Small intestine (tissue), 16 donors: ENCODE data around the gene CAPSL. TPM values are rescaled to one million over a fixed set of nuclear protein-coding genes. Genes with fewer than 3 reads are reported as not detected.
"Not testable (repeated sequence)": the region's sequence is repeated elsewhere in the genome, so short reads cannot be mapped to it uniquely, and the experiment has no call there.

Experiments used
- DNase-seq, 2 donors: peaks; one replicate each; pipeline versions ENCODE4 v3.0.0 to v3.0.0-alpha.2; 2013
- FAIRE-seq: peaks from 2 replicates; lab custom pipeline; 2012; peaks lifted over from hg19 to GRCh38; lab: Jason Lieb, UNC
- H3K27ac ChIP-seq, 3 donors: one replicate each; pipeline ENCODE4 v1.5.1; 2013; ENCODE audit warnings: low read length in 2 of 3, mild to moderate bottlenecking in 2 of 3, control low read depth in 1 of 3, inconsistent platforms in 1 of 3, low read depth in 1 of 3, moderate library complexity in 1 of 3
- H3K27me3 ChIP-seq, 3 donors: one replicate each; pipeline ENCODE4 v1.6.1; 2013; ENCODE audit warnings: low read length in 3 of 3, inconsistent platforms in 1 of 3; ENCODE audit not compliant: control insufficient read depth in 3 of 3, insufficient read depth in 3 of 3
- H3K36me3 ChIP-seq, 3 donors: one replicate each; pipeline ENCODE4 v1.6.1; 2013; ENCODE audit warnings: low read length in 3 of 3, inconsistent platforms in 1 of 3, low read depth in 1 of 3, mild to moderate bottlenecking in 1 of 3, moderate library complexity in 1 of 3; ENCODE audit not compliant: control insufficient read depth in 3 of 3, insufficient read depth in 2 of 3
- H3K4me1 ChIP-seq, 3 donors: one replicate each; pipeline ENCODE4 v1.6.1; 2013; ENCODE audit warnings: low read length in 2 of 3, inconsistent platforms in 1 of 3, low read depth in 1 of 3, mild to moderate bottlenecking in 1 of 3, moderate library complexity in 1 of 3; ENCODE audit not compliant: control insufficient read depth in 3 of 3, insufficient read depth in 2 of 3
- H3K4me3 ChIP-seq, 3 donors: one replicate each; pipeline ENCODE4 v1.5.1; 2013; ENCODE audit warnings: low read length in 3 of 3, control low read depth in 1 of 3, inconsistent platforms in 1 of 3, low read depth in 1 of 3, mild to moderate bottlenecking in 1 of 3, moderate library complexity in 1 of 3
- H3K9me3 ChIP-seq, 2 donors: one replicate each; pipeline ENCODE4 v1.6.1; 2013; ENCODE audit warnings: low read depth in 1 of 2, low read length in 1 of 2; ENCODE audit not compliant: control insufficient read depth in 2 of 2, insufficient read depth in 1 of 2
- WGBS, 3 donors: extraction: QIAGEN DNeasy Blood & Tissue Kit; methylation state at CpG; one replicate each; pipeline ENCODE4 v1.1.7; 2013; 5-methylcytosine and 5-hydroxymethylcytosine counted together
- long read RNA-seq, 10 donors: transcript quantifications; one replicate each; lab custom pipeline, GENCODE V29; 2026
- polyA plus RNA-seq, 4 donors: library from polyadenylated mRNA; stranded (reverse) in 3 of 4; unstranded in 1 of 4; fragments of 200-250 nt in 3 of 4; fragments of 120-200 nt in 1 of 4; gene quantifications; one replicate each; pipeline versions ENCODE4 v1.2.1 to v1.2.3, GENCODE V29; 2013
- donor health status: healthy with polysubstance abuse.
- donor health status: control.
- donor health status: control.
- donor health status: Bipolar disorder and iron deficiency.
- donor health status: healthy.

Gene CAPSL
- under 1 TPM in 1 of 4 donors, not detected in 3; 0.55 TPM for polyA plus RNA-seq
- long read RNA-seq, donor 1, result 0 reads
- long read RNA-seq, donor 2, result 0 reads
- long read RNA-seq, donor 3, result 0 reads
- long read RNA-seq, donor 4, result 0 reads
- long read RNA-seq, donor 5, result 0 reads
- long read RNA-seq, donor 6, result 0 reads
- long read RNA-seq, donor 7, result 0 reads
- long read RNA-seq, donor 8, result 0 reads
- long read RNA-seq, donor 9, result 0 reads
- long read RNA-seq, donor 10, partial matches to known transcripts, result 0 of 1 reads
- long read RNA-seq, donor 10, other reads (novel, unspliced or antisense), result 0 of 1 reads

- Histone ChIP-seq H3K36me3 (no peaks in the 10 kb centered on the region), H3K27me3 (no peaks in the 10 kb centered on the region), H3K4me1 (no peaks in the 10 kb centered on the region), H3K9me3 (no peaks in the 10 kb centered on the region), H3K27ac (no peak within 1 kb of the TSS), H3K4me3 (no peak within 1 kb of the TSS)
- no peak for FAIRE-seq
- 20 to 51% (median 21%) methylated on average over 2 of the region's 2 CpGs for WGBS, 3 donors
- peak; percentile 40 to 93 for DNase-seq
These were observed at the start of gene CAPSL for GRCh38 chr5:35938568-35939227. TSS of gene CAPSL (minus strand) at chr5:35938622. CDS start at chr5:35921120, 17,502 bp downstream.

GRCh38 chr5:35987776-35988175, 49.4 kb upstream of the CAPSL start:
- peaks cover 0 to 2% (median 0%) of the 10 kb centered on the region in 3 donors for H3K27me3 ChIP-seq
- H3K4me3 ChIP-seq, result no peak overlapping the region
- H3K4me1 ChIP-seq, result peaks cover 0 to 5% (median 1%) of the 10 kb centered on the region in 3 donors
- FAIRE-seq, result no peak
- H3K36me3 ChIP-seq, result peaks cover 0 to under 1% (median 0%) of the 10 kb centered on the region in 3 donors
- H3K27ac ChIP-seq, result peak overlapping the region in 1 of 3 donors; percentile 26
- WGBS, 3 donors, result 43 to 60% (median 44%) methylated on average over 3 of the region's 3 CpGs
- peaks cover 0 to 5% of the 10 kb centered on the region in 2 donors for H3K9me3 ChIP-seq
- DNase-seq, result no peak

GRCh38 chr5:35979715-35980114, 41.3 kb upstream of the CAPSL start:
- H3K36me3 ChIP-seq, result peaks cover 0 to 18% (median 0%) of the 10 kb centered on the region in 3 donors
- DNase-seq (no peak), FAIRE-seq (no peak)
- peaks cover 0 to 13% (median 2%) of the 10 kb centered on the region in 3 donors for H3K4me1 ChIP-seq
- H3K4me3 ChIP-seq, result no peak overlapping the region
- peaks cover 0 to 22% of the 10 kb centered on the region in 2 donors for H3K9me3 ChIP-seq
- H3K27me3 ChIP-seq, result no peaks in the 10 kb centered on the region
- peak overlapping the region in 1 of 3 donors; percentile 21 for H3K27ac ChIP-seq

- H3K4me1 ChIP-seq, result peaks cover 0 to 13% (median 4%) of the 10 kb centered on the region in 3 donors
- FAIRE-seq, H3K4me3 ChIP-seq, H3K27me3 ChIP-seq, H3K27ac ChIP-seq, DNase-seq, H3K36me3 ChIP-seq: not testable (repeated sequence)
- peaks cover 0 to 11% of the 10 kb centered on the region in 2 donors for H3K9me3 ChIP-seq
- WGBS, 3 donors, result 63 to 83% (median 77%) methylated on average over 3 of the region's 3 CpGs
These were observed 38.4 kb upstream of the CAPSL start for GRCh38 chr5:35976859-35977258.

- Histone ChIP-seq H3K27me3 (no peaks in the 10 kb centered on the region), H3K36me3 (peaks cover 0 to 13% (median 0%) of the 10 kb centered on the region in 3 donors), H3K27ac (no peak overlapping the region), H3K9me3 (peaks cover 0 to 11% of the 10 kb centered on the region in 2 donors), H3K4me1 (peaks cover 0 to 4% (median 2%) of the 10 kb centered on the region in 3 donors), H3K4me3 (no peak overlapping the region)
- DNase-seq (peak in 1 of 2 donors; percentile 17), FAIRE-seq (no peak)
- WGBS, 3 donors, result 56 to 63% (median 56%) methylated on average over 4 of the region's 4 CpGs
These were observed 36.1 kb upstream of the CAPSL start for GRCh38 chr5:35974570-35974969.

- H3K27me3 ChIP-seq, result no peaks in the 10 kb centered on the region
- H3K27ac ChIP-seq, result no peak overlapping the region
- no peak for FAIRE-seq
- DNase-seq, result no peak
- H3K9me3 ChIP-seq, result peaks cover 0 to 3% of the 10 kb centered on the region in 2 donors
- 50 to 65% (median 65%) methylated on average over 5 of the region's 5 CpGs for WGBS, 3 donors
- H3K36me3 ChIP-seq, result peaks cover 0 to 10% (median 0%) of the 10 kb centered on the region in 3 donors
- no peak overlapping the region for H3K4me3 ChIP-seq
- peaks cover 0 to 3% (median 0%) of the 10 kb centered on the region in 3 donors for H3K4me1 ChIP-seq
These were observed 33.4 kb upstream of the CAPSL start for GRCh38 chr5:35971878-35972210.

- 79 to 85% (median 83%) methylated on average over 4 of the region's 4 CpGs for WGBS, 3 donors
- Histone ChIP-seq H3K36me3 (peaks cover 0 to 7% (median 0%) of the 10 kb centered on the region in 3 donors), H3K4me3 (no peak overlapping the region), H3K4me1 (peaks cover 0 to 3% (median 0%) of the 10 kb centered on the region in 3 donors), H3K27me3 (no peaks in the 10 kb centered on the region), H3K27ac (no peak overlapping the region), H3K9me3 (peaks cover 0 to 3% of the 10 kb centered on the region in 2 donors)
- FAIRE-seq, result no peak
- no peak for DNase-seq
These were observed 32.9 kb upstream of the CAPSL start for GRCh38 chr5:35971186-35971877.

GRCh38 chr5:35963381-35963843, 25.0 kb upstream of the CAPSL start:
- H3K9me3 ChIP-seq, result peaks cover 0 to 21% of the 10 kb centered on the region in 2 donors
- H3K27me3 ChIP-seq, result peaks cover 0 to 13% (median 0%) of the 10 kb centered on the region in 3 donors
- H3K36me3 ChIP-seq, result peaks cover 0 to 36% (median 2%) of the 10 kb centered on the region in 3 donors
- no peak overlapping the region for H3K27ac ChIP-seq
- no peaks in the 10 kb centered on the region for H3K4me1 ChIP-seq
- no peak for FAIRE-seq
- DNase-seq, result peak; percentile 13 to 57
- H3K4me3 ChIP-seq, result no peak overlapping the region
- 36 to 54% (median 48%) methylated on average over 8 of the region's 8 CpGs for WGBS, 3 donors
